Jurkat, Clone E6-1 (cell line): ENCODE data around the gene CPT1B.
"Not testable (repeated sequence)": the region's sequence is repeated elsewhere in the genome, so short reads cannot be mapped to it uniquely, and the experiment has no call there.

Source experiments
- DNase-seq: peaks from one replicate; pipeline ENCODE4 v3.0.0-alpha.2; 2011; ENCODE audit warnings: low read depth, low spot score
- H3K4me3 ChIP-seq: 2 replicates; pipeline ENCODE4 v1.5.1; 2011; ENCODE audit warnings: mild to moderate bottlenecking, low read length, control low read depth, moderate library complexity

Gene CPT1B

DNA sequence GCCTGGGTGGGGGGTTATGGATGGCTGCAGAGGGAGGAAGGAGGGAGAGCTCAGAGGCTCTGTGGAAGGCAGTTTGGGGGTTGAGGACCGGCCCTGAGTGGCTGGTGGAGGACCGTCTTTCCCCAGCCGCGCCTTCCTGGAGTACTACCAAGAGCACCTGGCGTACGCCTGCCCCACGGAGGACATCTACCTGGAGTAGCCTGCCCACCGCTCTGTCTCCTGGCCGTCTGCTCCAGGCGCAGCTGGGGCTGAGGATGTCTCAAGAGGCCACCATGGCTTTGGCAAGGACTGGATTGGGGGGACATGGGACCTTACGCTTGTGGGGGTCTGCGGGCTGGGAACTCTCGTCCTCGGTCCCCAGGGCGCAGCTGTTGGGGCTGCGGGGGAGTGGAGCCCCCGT is 32.4 kb upstream of the CPT1B start:
- DNase-seq = no peak
- no peak overlapping the region for H3K4me3 ChIP-seq

DNA sequence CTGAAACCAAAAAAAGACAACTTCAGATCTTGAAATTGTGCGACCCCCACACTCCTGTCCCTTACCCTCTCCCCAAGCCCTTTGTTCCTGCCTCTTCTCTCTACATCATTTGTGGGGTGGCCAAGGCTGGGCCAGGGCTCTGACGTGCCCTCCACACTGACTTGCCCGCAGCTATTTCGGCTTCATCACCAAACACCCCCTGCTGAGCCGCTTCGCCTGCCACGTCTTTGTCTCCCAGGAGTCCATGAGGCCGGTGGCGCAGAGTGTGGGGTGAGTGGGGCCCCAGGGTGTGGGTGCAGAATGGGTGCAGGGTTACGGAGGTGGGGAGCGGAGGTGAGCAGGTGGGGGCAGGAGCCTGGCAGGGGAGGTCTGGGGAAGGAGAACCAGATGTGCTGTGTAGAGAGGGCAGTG is 31.8 kb upstream of the CPT1B start:
- no peak for DNase-seq
- no peak overlapping the region for H3K4me3 ChIP-seq

DNA sequence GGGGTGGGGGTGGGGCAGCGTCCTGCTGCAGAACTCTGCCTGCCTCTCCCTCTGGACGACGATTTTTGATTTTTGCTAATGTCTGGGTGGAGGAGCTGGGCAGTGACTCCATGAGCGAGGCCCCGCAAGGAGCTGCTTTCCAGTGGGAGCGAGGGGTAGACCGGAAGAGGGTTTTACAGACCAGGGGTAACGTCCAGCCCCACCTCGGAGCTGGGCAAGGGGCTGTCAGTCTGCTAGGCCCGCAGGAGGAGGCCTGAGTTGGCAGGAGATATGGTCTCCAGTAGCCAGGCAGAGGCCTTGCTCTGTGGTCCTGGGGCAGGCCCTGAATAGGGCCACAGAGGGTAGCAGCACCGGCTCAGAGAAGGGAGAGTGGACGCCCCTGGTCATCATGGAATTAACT is 31.4 kb upstream of the CPT1B start:
- DNase-seq = no peak
- H3K4me3 ChIP-seq = no peak overlapping the region

DNA sequence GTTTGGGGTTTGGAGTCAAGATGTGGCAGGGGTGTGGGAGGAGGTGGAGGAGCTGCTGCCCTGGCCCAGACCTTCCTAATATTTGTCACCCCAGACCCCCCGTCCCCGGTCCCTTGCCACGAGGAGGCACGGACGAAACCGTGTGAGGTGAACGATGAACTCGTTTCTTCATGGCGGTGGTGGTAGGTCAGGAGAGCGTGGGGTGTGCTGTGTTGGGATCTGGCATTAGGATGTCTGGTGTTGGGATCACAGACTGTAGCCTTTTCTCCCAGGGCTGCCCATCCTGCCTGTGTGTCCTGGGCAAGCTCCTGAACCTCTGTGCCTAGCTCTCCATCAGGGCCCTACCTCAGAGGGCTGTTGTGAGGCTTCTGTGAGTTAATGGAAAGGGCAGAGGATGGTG is 30.8 kb upstream of the CPT1B start:
- DNase-seq = no peak
- H3K4me3 ChIP-seq = no peak overlapping the region

DNA sequence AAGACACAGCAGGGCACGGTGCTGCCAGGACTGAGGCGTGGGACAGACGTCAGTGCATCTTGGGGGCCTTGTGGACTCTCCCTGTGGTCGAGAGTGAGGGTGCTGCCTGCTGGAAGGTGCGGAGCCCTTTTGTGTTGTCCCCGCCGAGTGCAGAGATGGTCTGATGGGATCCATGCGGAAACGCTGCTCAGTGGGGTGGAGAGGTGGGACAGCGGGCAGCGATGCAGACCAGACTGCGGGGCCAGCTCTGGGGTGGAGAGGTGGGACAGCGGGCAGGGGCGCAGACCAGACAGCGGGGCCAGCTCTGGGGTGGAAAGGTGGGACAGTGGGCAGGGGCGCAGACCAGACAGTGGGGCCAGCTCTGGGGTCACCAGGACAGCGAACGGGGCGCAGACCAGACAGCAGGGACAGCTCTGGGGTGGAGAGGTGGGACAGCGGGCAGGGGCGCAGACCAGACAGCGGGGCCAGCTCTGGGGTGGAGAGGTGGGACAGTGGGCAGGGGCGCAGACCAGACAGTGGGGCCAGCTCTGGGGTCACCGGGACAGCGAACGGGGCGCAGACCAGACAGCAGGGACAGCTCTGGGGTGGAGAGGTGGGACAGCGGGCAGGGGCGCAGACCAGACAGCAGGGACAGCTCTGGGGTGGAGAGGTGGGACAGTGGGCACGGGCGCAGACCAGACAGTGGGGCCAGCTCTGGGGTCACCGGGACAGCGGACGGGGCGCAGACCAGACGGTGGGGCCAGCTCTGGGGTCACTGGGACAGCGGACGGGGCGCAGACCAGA is 30.0 kb upstream of the CPT1B start:
- not testable (repeated sequence) for H3K4me3 ChIP-seq, DNase-seq

DNA sequence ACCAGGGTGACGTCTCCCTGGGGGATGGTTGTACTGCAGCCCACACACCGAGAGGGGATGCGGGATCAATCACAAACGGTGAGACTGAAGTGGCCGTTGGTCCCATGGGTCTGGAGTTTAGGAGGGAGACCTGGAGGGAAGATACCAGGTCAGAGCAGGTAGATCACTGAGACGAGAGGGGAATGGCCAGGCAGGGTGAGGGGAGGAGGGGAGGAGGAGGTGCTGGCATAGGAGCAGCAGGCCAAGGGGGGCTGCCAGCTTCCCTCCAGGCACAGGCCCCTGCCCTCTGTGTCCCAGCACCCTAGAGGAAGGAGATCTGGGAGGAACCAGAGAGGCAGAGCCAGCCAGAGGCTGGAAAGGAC is 29.4 kb upstream of the CPT1B start:
- no peak overlapping the region for H3K4me3 ChIP-seq
- DNase-seq = no peak

DNA sequence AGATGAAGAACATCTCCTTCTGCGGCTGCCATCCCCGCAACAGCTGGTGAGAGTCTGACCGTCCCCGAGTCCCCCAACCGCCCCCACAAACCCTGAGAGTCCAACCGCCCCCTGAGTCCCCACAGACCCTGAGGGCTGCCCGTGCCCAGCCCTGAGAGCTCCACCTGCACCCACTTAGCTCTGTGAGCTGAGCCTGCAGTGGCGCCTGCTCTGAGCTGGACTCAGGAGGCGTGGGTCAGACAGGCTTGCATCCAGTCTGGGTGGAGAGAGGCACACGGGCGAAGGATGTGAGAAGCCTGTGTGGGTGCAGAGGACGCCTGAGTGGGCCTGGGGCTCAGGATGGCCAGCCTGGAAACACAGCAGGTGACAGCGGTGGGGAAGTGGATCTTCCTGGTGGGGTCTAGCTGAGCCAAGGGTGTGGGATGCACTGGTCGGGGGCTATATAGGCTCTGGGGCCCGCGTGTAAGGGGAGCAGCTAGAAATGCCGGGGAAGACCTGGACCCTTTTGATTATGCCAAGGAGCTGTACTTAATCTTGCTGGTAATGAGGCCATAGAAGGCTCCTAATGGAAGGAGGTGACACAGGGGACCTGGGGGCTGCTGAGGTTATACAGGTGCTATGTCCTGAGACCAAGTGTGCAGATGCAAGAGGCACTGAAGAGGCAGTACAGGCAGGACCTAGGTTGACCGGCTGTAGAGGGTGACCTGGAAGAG is 28.9 kb upstream of the CPT1B start:
- no peak for DNase-seq
- H3K4me3 ChIP-seq = no peak overlapping the region

DNA sequence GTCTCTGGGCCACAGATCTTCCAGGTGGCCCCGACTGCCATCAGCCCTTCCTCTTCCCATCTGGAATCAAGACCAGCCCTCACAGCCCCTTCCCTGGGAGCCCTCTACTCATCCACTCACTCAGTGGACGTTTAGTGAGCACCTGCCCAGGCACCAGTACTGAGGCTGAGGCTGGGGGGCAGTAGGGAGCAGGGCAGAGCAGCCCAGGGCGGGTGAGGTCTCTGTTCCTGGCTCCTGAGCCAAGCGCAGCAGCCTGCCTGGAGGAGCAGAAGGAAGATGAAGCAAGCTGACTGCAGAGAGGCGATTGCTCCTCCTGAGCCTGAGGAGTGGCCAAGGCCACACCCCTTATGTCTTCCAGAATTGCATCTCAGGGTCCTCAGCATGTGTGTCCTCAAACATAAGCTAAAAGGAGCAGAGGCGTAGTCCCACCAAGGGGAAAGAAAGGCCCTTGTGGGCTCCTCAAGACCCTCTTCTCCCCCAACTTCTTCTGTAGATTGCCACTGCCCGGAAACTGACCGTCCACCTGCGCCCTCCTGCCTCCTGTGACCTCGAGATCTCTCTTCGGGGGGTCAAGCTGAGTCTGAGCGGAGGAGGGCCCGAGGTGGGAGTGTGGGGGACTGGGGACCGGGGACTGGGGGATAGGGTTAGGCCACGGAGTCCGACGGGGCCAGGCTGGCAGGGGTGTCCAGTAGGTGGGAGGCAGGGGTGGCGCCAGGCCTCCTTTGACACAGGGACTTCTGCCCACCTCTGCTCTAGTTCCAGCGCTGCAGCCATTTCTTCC is 28.1 kb upstream of the CPT1B start:
- DNase-seq = no peak
- H3K4me3 ChIP-seq = no peak overlapping the region

DNA sequence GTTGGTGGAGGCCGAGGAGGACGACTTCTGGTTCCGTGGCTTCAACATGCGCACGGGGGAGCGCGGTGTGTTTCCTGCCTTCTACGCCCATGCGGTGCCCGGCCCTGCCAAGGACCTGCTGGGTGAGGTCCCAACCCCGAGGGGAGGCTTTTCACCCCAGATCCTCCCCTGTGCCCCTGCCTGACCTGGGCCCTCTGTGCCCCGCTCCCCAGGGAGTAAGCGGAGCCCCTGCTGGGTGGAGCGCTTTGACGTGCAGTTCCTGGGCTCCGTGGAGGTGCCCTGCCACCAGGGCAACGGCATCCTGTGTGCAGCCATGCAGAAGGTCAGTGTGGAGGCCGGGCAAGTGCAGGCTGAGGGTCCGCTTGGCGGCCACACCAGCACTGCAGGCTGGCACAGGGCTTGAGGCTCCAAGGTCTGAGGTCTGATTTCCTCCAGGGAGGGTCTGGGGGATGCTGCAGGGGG is 27.4 kb upstream of the CPT1B start:
- H3K4me3 ChIP-seq = no peak overlapping the region
- no peak for DNase-seq

DNA sequence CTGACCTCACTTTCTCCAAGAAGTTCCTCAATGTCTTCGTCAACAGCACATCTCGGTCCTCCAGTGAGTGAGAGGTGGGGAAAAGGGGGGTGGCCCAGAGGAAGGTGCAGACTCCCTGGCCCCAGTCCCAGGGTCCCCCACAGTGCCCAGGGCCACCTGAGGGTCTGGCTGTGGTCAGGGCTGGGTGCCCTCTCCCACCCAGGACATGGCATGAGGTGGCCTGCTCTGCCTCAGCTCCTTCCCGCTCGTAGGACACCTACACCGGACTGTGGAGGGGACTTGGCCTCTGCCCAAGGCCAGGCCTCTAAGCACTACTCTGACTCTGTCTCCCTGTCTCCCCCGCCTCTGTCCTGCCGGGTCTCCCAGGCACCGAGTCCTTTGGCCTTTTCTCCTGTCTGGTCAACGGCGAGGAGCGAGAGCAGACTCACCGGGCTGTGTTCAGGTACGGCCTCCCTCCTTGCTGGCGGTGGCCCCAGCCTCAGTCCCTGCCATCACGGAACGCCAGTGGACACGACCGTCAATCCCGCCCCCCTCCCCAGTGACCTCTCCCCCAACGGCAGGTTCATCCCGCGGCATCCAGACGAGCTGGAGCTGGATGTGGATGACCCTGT is 26.9 kb upstream of the CPT1B start:
- DNase-seq = no peak
- H3K4me3 ChIP-seq = no peak overlapping the region

DNA sequence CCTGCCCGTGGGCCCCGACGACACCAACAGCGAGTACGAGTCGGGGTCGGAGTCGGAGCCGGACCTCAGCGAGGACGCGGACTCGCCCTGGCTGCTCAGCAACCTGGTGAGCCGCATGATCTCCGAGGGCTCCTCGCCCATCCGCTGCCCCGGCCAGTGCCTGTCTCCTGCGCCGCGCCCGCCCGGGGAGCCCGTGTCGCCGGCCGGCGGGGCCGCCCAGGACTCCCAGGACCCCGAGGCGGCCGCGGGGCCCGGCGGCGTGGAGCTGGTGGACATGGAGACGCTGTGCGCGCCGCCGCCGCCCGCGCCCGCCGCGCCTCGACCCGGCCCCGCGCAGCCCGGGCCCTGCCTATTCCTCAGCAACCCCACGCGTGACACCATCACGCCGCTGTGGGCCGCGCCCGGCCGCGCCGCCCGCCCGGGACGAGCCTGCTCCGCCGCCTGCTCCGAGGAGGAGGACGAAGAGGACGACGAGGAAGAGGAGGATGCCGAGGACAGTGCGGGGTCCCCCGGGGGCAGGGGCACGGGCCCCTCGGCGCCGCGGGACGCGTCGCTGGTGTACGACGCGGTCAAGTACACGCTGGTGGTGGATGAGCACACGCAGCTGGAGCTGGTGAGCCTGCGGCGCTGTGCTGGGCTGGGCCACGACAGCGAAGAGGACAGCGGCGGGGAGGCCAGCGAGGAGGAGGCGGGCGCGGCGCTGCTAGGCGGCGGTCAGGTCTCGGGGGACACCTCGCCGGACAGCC is 26.2 kb upstream of the CPT1B start:
- DNase-seq = no peak
- H3K4me3 ChIP-seq = no peak overlapping the region

DNA sequence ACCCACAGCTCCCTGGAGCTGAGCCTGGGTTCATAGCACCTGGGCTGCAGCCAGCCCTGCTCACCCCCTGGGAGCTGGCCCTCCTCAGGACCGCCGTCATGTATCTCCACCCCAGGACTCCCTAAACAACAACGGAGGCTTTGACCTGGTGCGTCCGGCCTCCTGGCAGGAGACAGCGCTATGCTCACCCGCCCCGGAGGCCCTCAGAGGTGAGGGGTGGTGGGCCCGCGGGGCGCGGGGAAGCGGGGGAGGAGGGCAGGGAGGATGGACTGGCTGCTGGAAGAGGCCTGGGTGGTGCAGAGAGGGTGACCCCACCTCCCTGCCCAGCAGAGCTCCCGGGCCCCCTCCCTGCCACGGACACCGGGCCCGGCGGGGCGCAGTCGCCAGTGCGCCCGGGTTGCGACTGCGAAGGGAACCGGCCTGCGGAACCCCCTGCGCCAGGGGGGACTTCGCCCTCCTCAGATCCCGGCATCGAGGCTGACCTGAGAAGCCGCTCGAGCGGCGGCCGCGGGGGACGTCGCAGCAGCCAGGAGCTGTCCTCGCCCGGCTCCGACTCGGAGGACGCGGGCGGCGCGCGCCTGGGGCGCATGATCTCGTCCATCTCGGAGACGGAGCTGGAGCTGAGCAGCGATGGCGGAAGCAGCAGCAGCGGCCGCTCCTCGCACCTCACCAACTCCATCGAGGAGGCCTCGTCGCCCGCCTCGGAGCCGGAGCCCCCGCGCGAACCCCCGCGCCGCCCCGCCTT is 25.5 kb upstream of the CPT1B start:
- no peak overlapping the region for H3K4me3 ChIP-seq
- no peak for DNase-seq

DNA sequence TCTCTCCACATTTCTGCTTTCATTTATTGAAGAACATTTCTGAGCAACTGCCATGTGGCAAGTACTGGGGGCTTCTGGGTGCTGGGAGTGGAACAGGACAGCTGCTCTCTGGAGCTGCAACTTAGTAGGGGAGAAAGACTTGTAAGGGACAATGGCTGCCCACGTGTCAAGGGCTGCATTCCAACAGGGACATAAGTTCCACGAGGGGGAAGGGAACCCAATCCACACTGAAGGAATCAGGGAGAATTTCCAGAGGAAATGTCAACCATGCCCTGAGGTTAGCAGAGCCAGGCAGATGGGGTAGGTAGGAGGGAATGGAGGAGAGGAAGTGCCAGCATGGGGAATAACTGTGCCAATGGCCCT is 24.1 kb upstream of the CPT1B start:
- H3K4me3 ChIP-seq = no peak overlapping the region
- no peak for DNase-seq

DNA sequence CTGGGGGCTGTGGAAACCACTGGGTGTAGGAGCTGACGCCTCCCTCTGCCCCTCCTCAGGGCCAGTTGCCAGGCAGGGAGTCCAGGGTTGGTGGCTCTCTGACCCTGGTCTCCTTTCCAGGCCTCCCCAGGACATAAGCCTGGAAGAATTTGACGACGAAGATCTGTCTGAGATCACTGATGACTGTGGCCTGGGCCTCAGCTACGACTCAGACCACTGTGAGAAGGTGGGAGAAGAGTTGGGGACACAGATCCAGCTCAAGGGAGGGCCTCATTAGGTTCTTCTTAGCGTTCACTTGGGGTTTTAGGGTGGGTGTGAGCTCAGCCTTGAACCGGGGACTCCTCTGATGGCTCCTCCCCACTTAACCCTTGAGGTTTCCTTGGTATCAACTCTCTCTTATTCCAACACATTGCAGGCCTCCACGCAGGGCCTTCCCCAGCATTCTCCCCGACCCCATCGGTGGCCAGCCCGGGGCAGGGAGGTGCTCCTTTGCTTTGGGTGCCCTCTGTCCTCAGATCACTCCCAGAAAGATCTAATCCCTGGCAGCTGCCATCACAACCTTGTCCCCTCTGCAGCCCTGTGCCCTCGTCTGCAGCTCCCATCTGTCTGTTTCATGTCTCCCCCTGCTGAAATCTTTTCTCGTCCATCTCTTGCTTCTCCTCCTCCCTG is 23.6 kb upstream of the CPT1B start:
- DNase-seq = no peak
- H3K4me3 ChIP-seq = no peak overlapping the region

DNA sequence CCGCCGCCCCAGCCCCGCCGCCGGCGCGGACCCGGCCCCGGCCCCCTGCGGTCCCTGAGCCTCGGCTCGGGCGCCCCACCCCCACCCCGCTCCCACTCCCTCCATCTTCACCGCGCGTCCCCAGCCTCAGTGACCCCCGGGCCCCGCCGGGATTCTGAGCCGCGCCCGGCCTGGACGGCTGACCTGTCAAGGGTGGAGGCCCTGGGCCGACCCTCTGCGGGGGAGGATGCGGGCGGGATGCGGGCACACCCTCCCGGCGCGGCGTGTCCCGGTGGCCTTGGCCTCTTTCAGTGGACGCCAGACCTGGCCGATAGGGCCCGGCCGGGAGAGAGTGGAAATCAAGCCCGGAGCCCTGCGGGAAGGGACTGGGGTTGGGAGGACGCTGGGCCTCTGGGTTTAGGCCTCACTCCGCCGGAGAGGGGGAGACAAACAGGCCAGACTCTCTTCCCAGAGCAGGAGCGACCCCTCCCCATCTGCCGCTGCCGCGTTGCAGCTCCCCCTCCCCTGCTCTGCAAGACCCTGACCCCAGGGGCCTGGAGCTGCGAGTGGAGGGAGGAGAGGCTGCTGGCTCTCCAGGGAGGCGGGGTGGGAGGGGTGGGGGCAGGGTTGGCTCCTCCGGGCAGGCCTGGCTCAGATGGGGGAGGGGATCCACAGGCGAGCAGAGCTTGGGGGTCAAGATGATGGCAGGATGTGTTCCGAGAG is 22.9 kb upstream of the CPT1B start:
- H3K4me3 ChIP-seq = no peak overlapping the region
- no peak for DNase-seq

DNA sequence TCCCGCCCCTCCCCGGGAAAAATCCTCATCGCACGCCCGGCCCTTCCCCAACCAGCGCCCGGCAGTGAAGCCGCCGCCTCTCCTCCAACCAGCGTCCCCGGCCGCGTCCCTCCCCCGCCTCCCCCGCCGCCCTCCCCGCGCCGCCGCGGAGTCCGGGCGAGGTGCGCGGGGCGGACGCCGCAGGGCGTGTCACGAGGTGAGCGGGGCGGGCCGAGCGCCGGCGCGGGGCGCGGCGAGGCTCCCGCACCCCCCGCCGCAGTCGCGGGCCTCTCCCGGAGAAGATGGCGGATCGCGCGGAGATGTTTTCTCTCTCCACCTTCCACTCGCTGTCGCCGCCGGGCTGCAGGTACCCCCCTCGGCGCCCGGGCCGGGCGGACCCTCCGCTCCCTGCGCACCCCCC is 22.3 kb upstream of the CPT1B start, which contains the start of gene MAPK8IP2:
Gene MAPK8IP2 (plus strand): TSS at position 256 of the 400 bp plus-strand sequence. CDS start 26 bp downstream, at position 282.
- H3K4me3 ChIP-seq = no peak within 1 kb of the TSS
- no peak for DNase-seq

DNA sequence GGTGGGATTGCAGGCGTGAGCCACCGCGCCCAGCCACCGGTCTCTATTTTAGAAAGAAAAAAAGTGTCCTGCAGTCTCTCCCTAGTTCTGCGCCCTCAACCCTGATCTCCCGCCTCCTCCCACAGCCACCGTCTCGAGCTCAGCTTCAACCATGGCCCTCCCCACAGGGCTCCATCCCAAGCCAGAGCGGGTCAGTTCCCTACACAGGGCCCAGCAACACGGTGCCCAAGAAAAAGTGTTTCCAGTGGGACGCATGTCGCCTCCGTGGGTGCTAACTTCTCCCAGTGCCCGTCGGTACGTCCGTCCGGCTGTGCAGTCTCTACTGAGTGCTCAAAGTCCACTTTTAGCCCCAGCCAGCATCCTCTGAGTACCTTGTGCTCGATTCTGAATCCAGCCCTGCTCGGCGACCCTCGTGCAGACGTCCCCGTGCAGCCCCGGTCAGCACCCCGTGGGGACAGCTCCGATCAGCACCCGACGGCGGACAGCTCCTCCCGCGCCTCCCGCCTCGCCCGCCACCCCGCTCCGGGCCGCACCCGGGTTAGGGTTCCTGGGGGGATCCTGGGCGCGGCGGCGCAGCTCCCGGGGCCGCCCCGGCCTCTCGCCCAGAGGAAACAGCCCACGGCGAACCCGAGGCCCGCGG is 21.7 kb upstream of the CPT1B start:
- H3K4me3 ChIP-seq = no peak overlapping the region
- DNase-seq = no peak
